ENCODE results near the gene EXTL2.

- TF ChIP-seq POLR2A (IDR thresholded peaks at IDR 0.05; ENCODE audit: low read length) (no peak), GATA1 (IDR thresholded peaks at IDR 0.05; ENCODE audit: low read depth, low read length) (no peak)
Observed at GRCh38 chr1:100891380-100891779, 3.3 kb downstream of the EXTL2 start.

All from erythroblast (primary cell).